Measurements from ENCODE around the gene CTR9.

GRCh38 chr11:10809373-10810160, 58.5 kb downstream of the CTR9 start:
- TF ChIP-seq MLX (CRISPR knock-in tag; IDR thresholded peaks at IDR 0.05) (no peak), PRRX2 (CRISPR knock-in tag; IDR thresholded peaks at IDR 0.05) (no peak), CTCF (IDR thresholded peaks at IDR 0.05) (no peak), ZSCAN18 (CRISPR knock-in tag; IDR thresholded peaks at IDR 0.05) (no peak)
